Activated T-cell treated with anti-CD3 and anti-CD28 coated beads for 24 hours (primary cell): ENCODE data around the gene PTBP1.

Experiments used
- DNase-seq: peaks from one replicate; pipeline ENCODE4 v3.0.0-alpha.2; 2020; ENCODE audit warnings: low read depth

PTBP1 gene

GRCh38 chr19:797528-798414, 519 bp downstream of the PTBP1 start:
- DNase-seq, result peak; percentile 87

DNA sequence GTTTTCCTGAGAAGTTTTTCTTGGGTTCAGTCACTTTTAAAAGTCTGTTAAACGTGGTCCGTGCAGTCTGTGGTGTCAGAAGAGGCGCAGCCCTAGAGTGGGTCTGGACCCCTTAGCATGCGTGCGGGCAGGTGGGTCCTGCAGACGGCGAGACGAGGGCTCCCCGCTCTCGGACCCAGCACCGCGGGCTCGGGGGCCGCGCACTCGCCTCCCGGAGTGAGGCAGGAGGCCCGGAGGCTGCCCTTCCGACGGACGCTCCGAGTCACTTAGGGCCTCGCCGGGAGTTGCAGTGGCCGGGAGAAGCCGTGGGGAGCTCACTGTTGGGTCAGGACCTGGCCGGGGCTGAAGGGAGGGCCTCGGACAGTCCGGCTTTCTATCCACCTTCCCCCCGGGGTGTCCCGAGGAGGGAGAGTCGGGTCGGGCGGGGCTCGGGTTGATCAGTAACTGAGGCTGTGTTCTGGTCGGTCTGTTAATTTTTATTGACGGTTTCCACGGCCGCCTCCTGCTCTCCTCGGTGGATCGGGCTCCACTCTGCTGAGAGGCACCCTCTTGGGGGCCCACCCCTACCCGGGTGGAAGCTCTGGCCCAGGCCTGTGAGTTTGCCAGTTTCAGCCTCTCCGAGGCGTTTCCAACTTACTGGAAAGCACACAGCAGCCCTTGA, 1.3 kb downstream of the PTBP1 start:
- no peak for DNase-seq

GRCh38 chr19:799076-799881, 2.0 kb downstream of the PTBP1 start:
- no peak for DNase-seq

DNA sequence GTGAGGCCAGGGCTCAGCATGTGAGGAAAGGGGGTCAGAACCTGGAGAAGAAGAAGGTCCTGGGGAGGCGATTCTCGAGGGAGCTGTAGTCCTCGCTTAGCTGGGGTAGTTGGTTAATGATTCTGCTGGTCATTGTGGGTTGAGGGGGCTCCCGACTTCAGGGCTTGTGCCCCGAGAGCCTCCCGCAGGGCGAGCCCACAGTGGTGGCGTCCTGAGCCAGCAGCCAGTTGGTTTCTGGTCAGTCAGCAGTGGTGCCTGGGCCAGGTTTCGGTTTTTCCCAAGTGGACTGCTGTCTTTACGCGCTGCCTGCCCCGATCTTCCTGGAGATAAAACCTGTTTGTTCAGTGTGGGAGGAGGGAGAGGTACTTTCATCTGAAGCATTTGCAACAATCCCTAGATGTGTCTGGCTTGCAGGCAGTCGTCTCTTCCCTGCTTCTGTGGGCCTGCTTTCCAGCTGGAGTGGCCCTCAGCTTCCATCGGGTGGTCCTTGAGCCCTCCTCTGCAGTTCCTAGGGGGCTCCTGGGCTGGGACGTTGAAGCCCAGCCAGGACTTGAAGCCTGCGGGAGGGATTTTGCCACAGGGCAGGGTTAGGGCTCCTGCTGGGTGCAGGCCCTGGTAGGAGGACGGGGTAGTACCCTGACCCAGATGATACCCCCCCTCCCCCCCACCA, 3.2 kb downstream of the PTBP1 start:
- DNase-seq, result no peak

GRCh38 chr19:801030-801860, 4.0 kb downstream of the PTBP1 start:
- DNase-seq, result no peak

DNA sequence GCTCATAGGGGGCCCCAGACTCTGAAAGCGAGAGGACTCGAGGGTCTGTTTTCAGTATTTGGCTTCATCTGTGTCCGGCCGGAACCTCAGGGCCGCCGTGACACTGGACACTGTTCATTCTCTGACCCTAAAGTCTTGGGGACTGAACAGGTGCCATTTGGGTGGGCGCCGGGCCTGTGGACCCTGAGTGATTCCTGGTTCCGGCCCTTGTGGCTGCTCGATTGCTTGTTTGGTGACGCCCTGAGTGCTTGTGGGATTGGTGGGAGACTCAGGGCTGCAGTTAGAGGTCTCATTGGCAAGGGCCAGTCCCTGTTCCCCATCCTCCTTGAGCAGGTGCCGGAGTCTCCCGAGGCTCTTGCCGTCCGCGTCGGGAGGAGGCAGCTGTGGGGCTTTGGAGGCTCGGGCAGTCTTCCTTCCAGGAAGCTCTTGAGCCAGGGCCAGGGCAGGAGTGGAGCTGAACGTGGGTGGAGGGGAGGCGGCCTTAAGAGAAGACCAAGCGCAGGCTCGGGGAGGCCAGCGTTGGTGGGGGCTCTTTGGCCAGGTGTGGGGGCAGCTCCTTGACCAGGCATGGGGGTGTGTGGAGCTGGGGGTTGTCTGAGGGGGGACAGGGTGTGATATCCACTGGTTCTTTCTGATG, 4.7 kb downstream of the PTBP1 start:
- no peak for DNase-seq

DNA sequence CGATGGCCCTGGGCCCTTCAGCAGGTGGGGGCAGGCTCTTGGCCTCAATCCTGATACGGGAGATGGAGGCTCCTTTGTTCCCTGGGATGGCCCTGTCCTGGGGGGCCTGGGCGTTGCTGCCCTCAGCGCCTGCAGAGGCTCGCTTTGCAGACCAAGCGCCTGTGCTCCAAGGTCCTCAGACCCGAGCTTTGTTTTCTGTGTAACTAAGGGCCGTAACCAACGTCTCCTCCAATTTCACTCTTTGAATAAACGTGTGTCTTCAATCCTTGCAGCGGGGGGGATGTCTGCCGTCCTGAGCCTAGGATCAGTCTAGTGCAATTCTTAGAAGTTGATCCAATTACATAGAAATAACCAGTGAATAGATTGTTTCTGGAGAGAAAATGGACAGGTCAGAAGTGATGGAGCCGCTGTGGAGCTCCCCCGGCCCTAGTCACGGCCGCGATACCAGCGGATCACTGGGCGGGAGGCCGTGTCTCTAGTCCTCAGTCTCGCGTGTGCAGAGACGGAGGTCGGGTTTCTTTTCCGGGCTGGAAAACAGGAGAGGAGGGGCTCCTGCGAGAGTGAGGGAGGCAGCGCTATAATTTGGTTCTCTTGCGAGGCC, 5.3 kb downstream of the PTBP1 start:
- DNase-seq, result no peak

- DNase-seq, result no peak
Measured at GRCh38 chr19:803099-803561, 5.9 kb downstream of the PTBP1 start.

DNA sequence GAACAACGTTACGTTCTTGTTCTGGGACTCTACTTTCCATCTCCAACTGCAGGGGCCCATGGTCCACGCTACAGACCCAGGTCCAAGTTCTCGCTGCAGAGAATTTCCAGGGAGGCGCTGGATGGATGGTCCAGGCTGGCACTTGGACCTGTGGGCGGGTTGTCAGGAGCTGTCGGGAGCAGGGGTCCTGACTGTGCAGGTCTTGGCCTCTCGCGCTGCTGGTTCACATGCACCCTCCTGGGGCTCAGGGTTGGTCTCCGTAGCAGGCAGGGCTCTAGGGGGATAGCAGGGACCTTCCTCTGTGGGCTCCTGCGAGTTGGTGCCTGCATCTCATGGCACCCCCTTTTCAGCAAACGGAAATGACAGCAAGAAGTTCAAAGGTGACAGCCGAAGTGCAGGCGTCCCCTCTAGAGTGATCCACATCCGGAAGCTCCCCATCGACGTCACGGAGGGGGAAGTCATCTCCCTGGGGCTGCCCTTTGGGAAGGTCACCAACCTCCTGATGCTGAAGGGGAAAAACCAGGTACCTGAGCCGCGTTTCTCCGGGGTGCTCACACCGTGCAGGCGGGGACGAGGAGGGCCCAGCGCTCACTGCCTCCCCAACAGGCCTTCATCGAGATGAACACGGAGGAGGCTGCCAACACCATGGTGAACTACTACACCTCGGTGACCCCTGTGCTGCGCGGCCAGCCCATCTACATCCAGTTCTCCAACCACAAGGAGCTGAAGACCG, 6.6 kb downstream of the PTBP1 start:
- DNase-seq, result no peak

- DNase-seq, result no peak
Measured at GRCh38 chr19:804419-805165, 7.3 kb downstream of the PTBP1 start.

DNA sequence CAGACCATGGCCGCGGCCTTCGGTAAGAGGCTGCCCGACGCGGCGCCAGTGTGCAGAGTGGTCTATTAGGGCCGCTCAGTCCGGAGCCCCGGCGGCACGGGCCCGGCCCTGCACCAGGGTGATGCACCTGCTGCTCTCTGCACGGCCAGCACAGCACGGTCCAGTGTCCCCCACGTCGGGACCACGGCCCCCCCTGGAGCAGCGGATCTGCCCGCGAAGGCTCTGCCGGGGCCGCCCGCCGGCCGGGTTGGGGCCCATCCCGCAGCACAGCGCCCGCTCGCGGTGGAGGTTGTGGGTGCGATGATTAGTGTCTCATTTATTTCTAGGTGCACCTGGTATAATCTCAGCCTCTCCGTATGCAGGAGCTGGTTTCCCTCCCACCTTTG, 7.9 kb downstream of the PTBP1 start:
- no peak for DNase-seq

- no peak for DNase-seq
Measured at GRCh38 chr19:805600-806550, 8.6 kb downstream of the PTBP1 start.

- no peak for DNase-seq
Measured at GRCh38 chr19:806815-807421, 9.7 kb downstream of the PTBP1 start.

- DNase-seq, result no peak
Measured at GRCh38 chr19:807627-808422, 10.6 kb downstream of the PTBP1 start.

- DNase-seq, result no peak
Measured at GRCh38 chr19:808423-808775, 11.1 kb downstream of the PTBP1 start.

DNA sequence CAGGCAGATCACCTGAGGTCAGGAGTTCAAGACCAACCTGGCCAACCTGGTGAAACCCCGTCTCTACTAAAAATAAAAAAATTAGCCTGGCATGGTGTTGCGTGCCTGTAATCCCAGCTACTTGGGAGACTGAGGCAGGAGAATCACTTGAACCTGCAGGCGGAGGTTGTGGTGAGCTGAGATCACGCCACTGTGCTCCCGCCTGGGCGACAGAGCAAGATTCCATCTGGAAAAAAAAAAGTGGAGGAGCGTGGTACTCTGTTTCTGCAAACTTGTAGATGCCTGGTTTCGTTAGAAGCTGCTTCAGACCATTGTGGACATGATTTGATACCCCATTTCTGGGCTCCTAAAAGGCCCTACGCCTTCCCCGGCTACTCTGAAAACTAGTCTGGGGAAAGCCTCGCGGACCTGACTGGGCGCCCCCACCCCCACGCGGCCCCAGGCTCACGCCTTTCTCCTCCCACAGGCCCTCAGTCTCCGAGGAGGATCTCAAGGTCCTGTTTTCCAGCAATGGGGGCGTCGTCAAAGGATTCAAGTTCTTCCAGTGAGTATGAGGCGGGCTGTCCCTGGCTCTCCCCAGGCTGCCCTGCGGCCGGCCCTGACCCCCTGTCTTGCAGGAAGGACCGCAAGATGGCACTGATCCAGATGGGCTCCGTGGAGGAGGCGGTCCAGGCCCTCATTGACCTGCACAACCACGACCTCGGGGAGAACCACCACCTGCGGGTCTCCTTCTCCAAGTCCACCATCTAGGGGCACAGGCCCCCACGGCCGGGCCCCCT, 13.0 kb downstream of the PTBP1 start:
- DNase-seq, result no peak
